GM12878 (cell line): ENCODE data around the gene CAVIN2. TPM values are rescaled to one million over a fixed set of nuclear protein-coding genes. Genes with fewer than 3 reads are reported as not detected.

Source experiments
- ATAC-seq: fragments of 200-7000 bp; cut with Tn5 transposase; 3 replicates; pipeline ENCODE4 v1.9.1; 2020; ENCODE audit warnings: mild to moderate bottlenecking, moderate library complexity
- BruUV-seq: library from RNA; stranded (reverse); fragments of 400-500 nt; replicated peaks from 2 replicates; lab custom pipeline; 2021; lab: Mats Ljungman, UMichigan
- CTCF ChIA-PET: fragments of 300-600 bp; sonication (Branson Sonifier 250); formaldehyde crosslinking; extraction: SDS; loops from one replicate; lab custom pipeline; 2021; ENCODE audit warnings: inconsistent platforms; lab: Yijun Ruan, JAX
- POLR2A ChIA-PET: fragments of 350-600 bp; formaldehyde crosslinking; extraction: SDS; loops from one replicate; lab custom pipeline; 2021; ENCODE audit warnings: inconsistent platforms; lab: Charles Lee
- RAD21 ChIA-PET: fragments of 300-600 bp; sonication (Branson Sonifier 250); formaldehyde crosslinking; loops from one replicate; lab custom pipeline; 2023; ENCODE audit warnings: antibody characterized with exemption; ENCODE audit not compliant: unreplicated experiment; lab: Charles Lee
- SMC1A ChIA-PET: fragments of 300-600 bp; sonication (Branson Sonifier 250); formaldehyde crosslinking; loops from one replicate; lab custom pipeline; 2023; ENCODE audit not compliant: unreplicated experiment, uncharacterized antibody; lab: Charles Lee
- DNase-seq: peaks from one replicate; pipeline ENCODE4 v3.0.0-alpha.2; 2011; ENCODE audit warnings: low read depth, low spot score
- FAIRE-seq: peaks from 3 replicates; lab custom pipeline; 2011; peaks lifted over from hg19 to GRCh38; lab: Jason Lieb, UNC
- H2AFZ ChIP-seq: 2 replicates; pipeline ENCODE4 v1.6.0; 2011; ENCODE audit warnings: low read depth, low read length, control low read depth; ENCODE audit not compliant: control insufficient read depth
- H3K27ac ChIP-seq: 2 replicates; pipeline ENCODE4 v1.5.1; 2011; ENCODE audit warnings: control low read depth; ENCODE audit not compliant: control insufficient read depth, insufficient read depth
- H3K27me3 ChIP-seq, 2 experiments: replicated peaks in 1 of 2; 2 replicates each; pipeline versions ENCODE4 v1.6.0 to v1.6.1; 2011; ENCODE audit warnings: low read length in 1 of 2; ENCODE audit not compliant: control insufficient read depth in 2 of 2, insufficient read depth in 2 of 2
- H3K36me3 ChIP-seq, 2 experiments: 2 replicates each; pipeline ENCODE4 v1.5.1; 2011; ENCODE audit warnings: low read length in 1 of 2; ENCODE audit not compliant: control insufficient read depth in 2 of 2, insufficient read depth in 2 of 2
- H3K4me1 ChIP-seq: 2 replicates; pipeline ENCODE4 v1.6.1; 2011; ENCODE audit warnings: mild to moderate bottlenecking, low read length, moderate library complexity, mixed read lengths; ENCODE audit not compliant: control insufficient read depth, insufficient read depth
- H3K4me2 ChIP-seq: 2 replicates; pipeline ENCODE4 v1.6.0; 2011; ENCODE audit warnings: control low read depth; ENCODE audit not compliant: control insufficient read depth, insufficient read depth
- H3K4me3 ChIP-seq: fragments of 200-600 bp; sonication (generic); 2 replicates; pipeline ENCODE4 v1.5.1; 2016
- H3K79me2 ChIP-seq: 2 replicates; pipeline ENCODE4 v1.6.0; 2011; ENCODE audit warnings: low read length; ENCODE audit not compliant: control insufficient read depth, insufficient read depth
- H3K9ac ChIP-seq: 2 replicates; pipeline ENCODE4 v1.8.0; 2011; ENCODE audit warnings: low read length, control low read depth, mixed read lengths; ENCODE audit not compliant: control insufficient read depth, insufficient read depth
- H3K9me3 ChIP-seq: replicated peaks from 3 replicates; pipeline ENCODE4 v1.5.1; 2011; ENCODE audit warnings: mild to moderate bottlenecking, low read length; ENCODE audit not compliant: control insufficient read depth, insufficient read depth
- H4K20me1 ChIP-seq: 2 replicates; pipeline ENCODE4 v1.6.0; 2011; ENCODE audit not compliant: control insufficient read depth, insufficient read depth
- HDAC2 ChIP-seq: fragments of 200-600 bp; sonication (generic); IDR thresholded peaks from 2 replicates; pipeline ENCODE4 v1.6.1; 2017
- SPI1 ChIP-seq: IDR thresholded peaks from 2 replicates; pipeline ENCODE4 v1.6.1; 2011; ENCODE audit warnings: low read depth, mild to moderate bottlenecking, low read length, moderate library complexity, borderline replicate concordance; ENCODE audit not compliant: insufficient read depth
- TCF7 ChIP-seq: IDR thresholded peaks from 2 replicates; pipeline ENCODE4 v1.6.1; 2014; ENCODE audit warnings: antibody characterized with exemption, borderline replicate concordance
- whole genome bisulfite sequencing: methylation state at CpG from one replicate; pipeline ENCODE4 v1.1.6; 2016; ENCODE audit warnings: low lambda C conversion rate; ENCODE audit not compliant: insufficient replicate concordance, insufficient coverage; ENCODE audit errors: missing lambda C conversion rate; 5-methylcytosine and 5-hydroxymethylcytosine counted together
- in situ Hi-C: fragments of 300-500 bp; cut with MboI; formaldehyde crosslinking; loops from 9 replicates; pipeline ENCODE4 v1.14.3; 2018; ENCODE audit warnings: mixed read lengths
- intact Hi-C: fragments of 100-400 bp; cut with micrococcal nuclease; formaldehyde crosslinking; loops from one replicate; pipeline ENCODE4 v1.14.2; 2022; ENCODE audit not compliant: unreplicated experiment
- polyA plus RNA-seq, 11 experiments: library from polyadenylated mRNA; depleted of rRNA in 4 of 11; unstranded in 6 of 11; stranded (reverse) in 5 of 11; fragments of >200 nt; fragmentation: Nextera tagmentation in 4 of 11; fragmentation: Illumina TruSeq in 1 of 11; extraction: Ambion mirVana in 4 of 11; extraction: Trizol in 1 of 11; gene quantifications; 1 replicate in 1 of 11; 2 replicates in 10 of 11; pipeline versions ENCODE4 v1.2.1 to v1.2.3, GENCODE V29; 2011 to 2016; ENCODE audit warnings: inconsistent platforms in 2 of 11, missing spikeins in 2 of 11, low read depth in 1 of 11
- total RNA-seq, 4 experiments: library from RNA; depleted of rRNA in 3 of 4; stranded (reverse); fragments of >200 nt in 3 of 4; fragmentation: Illumina TruSeq in 1 of 4; extraction: Trizol in 1 of 4; gene quantifications; 2 replicates each; pipeline versions ENCODE4 v1.2.1 to v1.2.3, GENCODE V29; 2013 to 2021
- TF ChIP-seq, protein P1 (sequence below): fragments of 150-350 bp; IDR thresholded peaks from 2 replicates; pipeline ENCODE4 v1.6.1; 2014; ENCODE audit warnings: mild to moderate bottlenecking, low read depth, low read length

CAVIN2 gene
- total and polyA plus RNA-seq, 10 of the 15 experiments (the other 5 are each of a cell fraction or from before 2014, with no cell fraction given): not detected

DNA sequence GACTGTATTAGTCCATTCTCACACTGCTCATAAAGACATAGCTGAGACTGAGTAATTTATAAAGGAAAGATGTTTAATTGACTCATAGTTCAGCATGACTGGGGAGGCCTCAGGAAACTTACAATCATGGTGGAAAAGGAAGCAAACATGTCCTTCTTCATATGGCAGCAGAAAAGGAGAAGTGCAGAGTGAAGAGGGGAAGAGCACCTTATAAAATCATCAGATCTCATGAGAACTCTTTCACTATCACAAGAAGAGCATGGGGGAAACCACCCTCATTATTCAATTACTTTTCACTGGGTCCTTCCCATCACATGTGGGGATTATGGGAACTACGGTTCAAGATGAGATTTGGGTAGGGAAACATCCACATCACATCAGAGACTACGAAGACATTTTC is 43.0 kb upstream of the CAVIN2 start:
- ATAC-seq: no peak
- H3K9ac ChIP-seq: no peak overlapping the region
- ChIA-PET CTCF (interaction anchor here (1.4 kb wide), 1 partner anchor 78 kb away, joined by 3 read pairs; no protein-coding TSS in a partner anchor), SMC1A (interaction anchor here (2.1 kb wide), 1 partner anchor 272 kb away, joined by 5 read pairs; no protein-coding TSS in a partner anchor), RAD21 (no interaction called here), POLR2A (no interaction called here)
- no peaks in the 10 kb centered on the region for H3K79me2 ChIP-seq
- H3K4me2 ChIP-seq: no peak overlapping the region
- no peaks in the 10 kb centered on the region; a peak in 1 of 4 replicates for H3K27me3 ChIP-seq
- 0% methylated on average over 2 of the region's 2 CpGs for WGBS
- H3K9me3 ChIP-seq: no peaks in the 10 kb centered on the region
- TF ChIP-seq, protein P1, sequence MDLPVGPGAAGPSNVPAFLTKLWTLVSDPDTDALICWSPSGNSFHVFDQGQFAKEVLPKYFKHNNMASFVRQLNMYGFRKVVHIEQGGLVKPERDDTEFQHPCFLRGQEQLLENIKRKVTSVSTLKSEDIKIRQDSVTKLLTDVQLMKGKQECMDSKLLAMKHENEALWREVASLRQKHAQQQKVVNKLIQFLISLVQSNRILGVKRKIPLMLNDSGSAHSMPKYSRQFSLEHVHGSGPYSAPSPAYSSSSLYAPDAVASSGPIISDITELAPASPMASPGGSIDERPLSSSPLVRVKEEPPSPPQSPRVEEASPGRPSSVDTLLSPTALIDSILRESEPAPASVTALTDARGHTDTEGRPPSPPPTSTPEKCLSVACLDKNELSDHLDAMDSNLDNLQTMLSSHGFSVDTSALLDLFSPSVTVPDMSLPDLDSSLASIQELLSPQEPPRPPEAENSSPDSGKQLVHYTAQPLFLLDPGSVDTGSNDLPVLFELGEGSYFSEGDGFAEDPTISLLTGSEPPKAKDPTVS: no peak
- peak; percentile 41; the same call in 1 of the 2 replicates for TF ChIP-seq SPI1
- FAIRE-seq: no peak
- in situ Hi-C loops (no loop called here), intact Hi-C loops (no loop called here)
- H2AFZ ChIP-seq: no peak overlapping the region
- DNase-seq: no peak
- H4K20me1 ChIP-seq: no peaks in the 10 kb centered on the region
- no peak overlapping the region for H3K27ac ChIP-seq
- H3K4me3 ChIP-seq: no peak overlapping the region
- H3K4me1 ChIP-seq: no peaks in the 10 kb centered on the region
- BruUV-seq: no TSS peak
- H3K36me3 ChIP-seq: no peaks in the 10 kb centered on the region

DNA sequence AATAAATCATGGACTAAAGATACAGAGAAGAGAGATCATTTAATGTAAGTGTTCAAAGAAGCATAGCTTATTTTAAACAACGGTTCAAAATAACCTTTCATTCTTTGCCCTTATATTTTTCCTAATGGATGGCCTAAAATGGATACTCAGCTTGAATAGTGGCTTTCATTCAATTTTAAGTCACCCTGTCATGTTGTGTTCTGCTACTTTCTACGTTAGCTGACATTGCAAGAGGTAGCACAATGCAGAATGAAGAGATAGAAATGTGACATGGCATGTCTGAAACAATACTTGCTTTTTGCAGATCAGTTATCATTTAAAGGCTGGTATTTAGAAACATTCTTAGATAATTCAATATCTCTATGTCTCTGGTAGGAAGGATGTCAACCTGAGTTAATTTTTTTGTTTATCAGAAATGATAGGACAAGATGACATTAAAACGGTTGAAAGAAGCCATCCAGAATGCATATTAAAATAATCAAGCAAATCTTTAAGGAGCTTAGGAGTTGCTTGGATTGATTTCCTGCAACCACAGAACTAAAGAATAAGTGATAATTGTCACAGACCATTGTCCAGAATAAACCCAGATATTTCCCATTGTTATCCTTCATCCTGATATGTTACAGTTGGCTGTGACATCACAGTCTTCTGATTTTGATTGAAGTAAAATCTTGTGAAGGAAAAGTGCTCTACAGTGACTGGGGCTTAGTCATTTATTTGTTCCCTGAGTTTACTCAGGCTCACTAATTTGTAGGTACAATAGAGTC is 41.7 kb upstream of the CAVIN2 start:
- Histone ChIP-seq H3K4me3 (no peak overlapping the region), H2AFZ (no peak overlapping the region), H3K9me3 (no peaks in the 10 kb centered on the region), H3K4me1 (no peaks in the 10 kb centered on the region), H3K79me2 (no peaks in the 10 kb centered on the region), H3K27ac (no peak overlapping the region), H3K9ac (no peak overlapping the region), H4K20me1 (no peaks in the 10 kb centered on the region), H3K4me2 (no peak overlapping the region), H3K27me3 (no peaks in the 10 kb centered on the region; a peak in 1 of 4 replicates), H3K36me3 (no peaks in the 10 kb centered on the region)
- ChIA-PET RAD21 (interaction anchor here (2.1 kb wide), 1 partner anchor 17 kb away, joined by 6 read pairs; no protein-coding TSS in a partner anchor), CTCF (interaction anchor here (0.9 kb wide), 1 partner anchor 274 kb away, joined by 3 read pairs; no protein-coding TSS in a partner anchor), POLR2A (no interaction called here), SMC1A (interaction anchor here (0.7 to 2.1 kb wide), 5 partner anchors 9 to 133 kb away, joined by 3 to 6 read pairs (median 3); no protein-coding TSS in a partner anchor)
- BruUV-seq: no TSS peak
- TF ChIP-seq HDAC2 (no peak), TCF7 (no peak), SPI1 (no peak)
- DNase-seq (no peak), FAIRE-seq (no peak), ATAC-seq (no peak)
- in situ Hi-C loops: no loop called here
- intact Hi-C loops: no loop called here
- WGBS: 6% methylated on average over 3 of the region's 3 CpGs
